DND-41 (cell line): ENCODE measurements around the gene RTCB.

ENCODE experiments used
- ATAC-seq: fragments of 200-7000 bp; cut with Tn5 transposase; 3 replicates; pipeline ENCODE4 v1.9.1; 2021; ENCODE audit warnings: low read depth; ENCODE audit not compliant: insufficient read depth
- DNase-seq: peaks from one replicate; pipeline ENCODE4 v3.0.0-alpha.2; 2020
- H2AFZ ChIP-seq: 2 replicates; pipeline ENCODE4 v1.6.0; 2012; ENCODE audit warnings: low read depth, low read length
- H3K27ac ChIP-seq: 2 replicates; pipeline ENCODE4 v1.5.1; 2012; ENCODE audit warnings: low read length, inconsistent platforms
- H3K27me3 ChIP-seq: fragments of 200-600 bp; sonication (generic); 2 replicates; pipeline ENCODE4 v1.6.0; 2012; ENCODE audit warnings: low read length, mild to moderate bottlenecking, inconsistent platforms; ENCODE audit not compliant: insufficient read depth, poor library complexity
- H3K36me3 ChIP-seq: 2 replicates; pipeline ENCODE4 v1.5.1; 2012; ENCODE audit warnings: low read length, inconsistent platforms; ENCODE audit not compliant: insufficient read depth
- H3K4me1 ChIP-seq: 2 replicates; pipeline ENCODE4 v1.5.1; 2012; ENCODE audit warnings: mild to moderate bottlenecking, low read length; ENCODE audit not compliant: insufficient read depth
- H3K4me2 ChIP-seq: 2 replicates; pipeline ENCODE4 v1.6.0; 2012; ENCODE audit warnings: mild to moderate bottlenecking, moderate library complexity, low read length, inconsistent platforms; ENCODE audit not compliant: insufficient read depth
- H3K4me3 ChIP-seq, 2 experiments: fragments of 200-600 bp in 1 of 2; shearing (Covaris generic) in 1 of 2; 2 replicates each; pipeline ENCODE4 v1.5.1; 2012 to 2016; ENCODE audit warnings: inconsistent platforms in 2 of 2, low read length in 2 of 2, mild to moderate bottlenecking in 2 of 2, low read depth in 1 of 2, moderate library complexity in 1 of 2
- H3K79me2 ChIP-seq: 2 replicates; pipeline ENCODE4 v1.6.0; 2012; ENCODE audit warnings: low read length, inconsistent platforms; ENCODE audit not compliant: insufficient read depth
- H3K9ac ChIP-seq: 2 replicates; pipeline ENCODE4 v1.6.0; 2012; ENCODE audit warnings: low read depth, mild to moderate bottlenecking, inconsistent platforms, low read length, moderate library complexity
- H3K9me3 ChIP-seq: 2 replicates; pipeline ENCODE4 v1.5.1; 2012; ENCODE audit warnings: low read length, moderate library complexity, mild to moderate bottlenecking, inconsistent platforms; ENCODE audit not compliant: insufficient read depth, severe bottlenecking
- H4K20me1 ChIP-seq: 2 replicates; pipeline ENCODE4 v1.6.0; 2012; ENCODE audit warnings: low read length; ENCODE audit not compliant: insufficient read depth
- EZH2 ChIP-seq: IDR thresholded peaks from 3 replicates; pipeline ENCODE4 v1.6.1; 2012; ENCODE audit warnings: borderline replicate concordance, low read depth, mild to moderate bottlenecking, moderate library complexity, low read length, inconsistent platforms; ENCODE audit not compliant: severe bottlenecking
- TF ChIP-seq, protein P1 (sequence below): IDR thresholded peaks from 2 replicates; pipeline ENCODE4 v1.5.1; 2012; ENCODE audit warnings: borderline replicate concordance, low read length, moderate library complexity, mild to moderate bottlenecking; ENCODE audit not compliant: poor library complexity, severe bottlenecking; ENCODE audit errors: extremely low read depth

The RTCB gene

DNA sequence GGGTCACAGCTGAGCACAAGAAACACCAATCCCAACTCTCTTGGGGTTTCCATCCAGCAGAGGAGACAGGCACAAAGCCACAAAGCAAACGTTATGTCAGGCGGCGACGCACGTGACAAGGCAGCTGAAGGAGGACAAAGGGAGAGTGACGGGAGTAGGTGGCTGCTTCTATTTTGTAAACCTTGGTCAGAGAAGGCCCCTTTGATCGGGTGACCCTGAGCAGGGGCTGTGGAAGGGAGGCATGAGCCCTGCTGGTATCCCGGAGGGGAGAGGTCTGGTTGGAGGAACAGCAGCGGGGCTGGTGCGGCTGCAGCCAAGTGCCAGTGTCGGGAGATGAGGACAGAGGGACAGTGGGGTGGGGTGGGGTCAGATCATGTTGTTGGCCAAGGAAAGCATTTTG lies 71.6 kb downstream of the RTCB start:
- no peak for ATAC-seq
- no peak overlapping the region for H3K9ac ChIP-seq
- H3K27me3 ChIP-seq = peaks cover 24% of the 10 kb centered on the region
- no peak for DNase-seq
- no peaks in the 10 kb centered on the region for H3K79me2 ChIP-seq
- no peaks in the 10 kb centered on the region for H3K9me3 ChIP-seq
- H3K36me3 ChIP-seq = no peaks in the 10 kb centered on the region
- no peak overlapping the region for H3K27ac ChIP-seq
- no peaks in the 10 kb centered on the region for H4K20me1 ChIP-seq
- H3K4me2 ChIP-seq = no peak overlapping the region
- H3K4me3 ChIP-seq = no peak overlapping the region
- H3K4me1 ChIP-seq = no peaks in the 10 kb centered on the region
- TF ChIP-seq EZH2 = no peak
- TF ChIP-seq, protein P1, sequence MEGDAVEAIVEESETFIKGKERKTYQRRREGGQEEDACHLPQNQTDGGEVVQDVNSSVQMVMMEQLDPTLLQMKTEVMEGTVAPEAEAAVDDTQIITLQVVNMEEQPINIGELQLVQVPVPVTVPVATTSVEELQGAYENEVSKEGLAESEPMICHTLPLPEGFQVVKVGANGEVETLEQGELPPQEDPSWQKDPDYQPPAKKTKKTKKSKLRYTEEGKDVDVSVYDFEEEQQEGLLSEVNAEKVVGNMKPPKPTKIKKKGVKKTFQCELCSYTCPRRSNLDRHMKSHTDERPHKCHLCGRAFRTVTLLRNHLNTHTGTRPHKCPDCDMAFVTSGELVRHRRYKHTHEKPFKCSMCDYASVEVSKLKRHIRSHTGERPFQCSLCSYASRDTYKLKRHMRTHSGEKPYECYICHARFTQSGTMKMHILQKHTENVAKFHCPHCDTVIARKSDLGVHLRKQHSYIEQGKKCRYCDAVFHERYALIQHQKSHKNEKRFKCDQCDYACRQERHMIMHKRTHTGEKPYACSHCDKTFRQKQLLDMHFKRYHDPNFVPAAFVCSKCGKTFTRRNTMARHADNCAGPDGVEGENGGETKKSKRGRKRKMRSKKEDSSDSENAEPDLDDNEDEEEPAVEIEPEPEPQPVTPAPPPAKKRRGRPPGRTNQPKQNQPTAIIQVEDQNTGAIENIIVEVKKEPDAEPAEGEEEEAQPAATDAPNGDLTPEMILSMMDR = no peak
- H2AFZ ChIP-seq = no peak overlapping the region

DNA sequence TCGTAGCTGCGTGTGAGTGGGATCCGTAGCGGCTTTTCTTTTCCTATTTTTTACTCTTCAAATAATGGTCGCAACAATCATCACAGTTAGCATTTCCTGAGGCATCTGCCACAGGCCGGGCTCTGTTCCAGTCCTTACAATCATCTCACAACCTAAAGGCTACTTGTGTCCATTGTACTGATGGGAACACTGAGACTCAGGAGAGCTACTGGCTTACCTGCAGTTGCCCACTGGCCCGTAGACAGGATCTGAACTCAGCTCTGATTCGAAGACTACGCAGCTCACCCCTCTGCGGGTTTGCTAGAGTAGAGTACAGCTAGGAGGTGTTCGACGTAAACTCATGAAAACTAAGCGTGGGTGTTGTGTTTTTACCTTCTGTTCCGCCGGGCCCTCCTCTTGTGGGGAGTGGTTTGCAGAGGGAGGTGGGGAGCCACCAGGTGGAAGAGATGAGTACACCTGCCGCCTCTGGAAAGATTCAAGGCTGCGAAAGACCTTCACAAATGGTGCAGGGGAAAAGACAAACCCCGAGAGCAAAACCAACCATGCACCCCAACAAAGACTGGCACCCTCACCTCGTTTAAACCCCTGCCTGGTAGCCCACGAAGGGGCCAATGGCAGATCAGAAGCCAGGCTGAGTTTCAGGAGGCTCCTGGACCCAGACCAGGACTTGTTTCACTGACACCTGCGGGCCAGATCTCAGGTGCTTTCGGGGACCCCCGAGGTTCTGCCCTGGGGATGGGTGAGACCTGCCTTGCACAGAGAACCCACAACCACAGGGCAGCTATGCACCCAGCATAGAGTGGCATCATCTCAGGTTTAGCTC lies 72.6 kb downstream of the RTCB start:
- Histone ChIP-seq H3K4me3 (no peak overlapping the region), H3K4me1 (no peaks in the 10 kb centered on the region), H3K4me2 (no peak overlapping the region), H3K9ac (no peak overlapping the region), H3K27me3 (peaks cover 20% of the 10 kb centered on the region), H3K79me2 (no peaks in the 10 kb centered on the region), H3K27ac (no peak overlapping the region), H2AFZ (no peak overlapping the region), H4K20me1 (no peaks in the 10 kb centered on the region), H3K36me3 (no peaks in the 10 kb centered on the region), H3K9me3 (no peaks in the 10 kb centered on the region)
- DNase-seq (no peak), ATAC-seq (no peak)
- TF ChIP-seq EZH2 = no peak
- TF ChIP-seq, protein P1 = no peak

DNA sequence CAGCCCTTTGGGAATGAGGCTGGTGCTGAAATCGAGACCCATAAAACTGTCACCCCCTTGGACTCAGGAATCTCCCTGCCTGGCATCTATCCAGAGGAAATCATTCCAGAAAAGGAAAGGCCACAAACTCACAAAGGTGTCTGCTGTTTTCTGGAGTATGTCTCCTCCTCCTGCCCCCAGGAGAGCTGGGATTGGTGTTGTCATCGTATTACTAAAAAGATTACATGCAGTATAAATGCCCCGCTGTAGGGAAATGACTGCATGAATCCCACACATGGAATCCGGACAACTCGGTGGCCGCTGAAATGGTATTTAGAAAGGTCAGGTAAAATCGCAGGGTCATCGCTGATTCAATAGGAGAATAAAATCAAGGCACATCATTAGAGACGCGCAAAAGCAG lies 73.3 kb downstream of the RTCB start:
- TF ChIP-seq EZH2 = no peak
- TF ChIP-seq, protein P1 = no peak
- H3K4me1 ChIP-seq = no peaks in the 10 kb centered on the region
- no peak overlapping the region for H2AFZ ChIP-seq
- H3K27me3 ChIP-seq = peaks cover 20% of the 10 kb centered on the region
- H3K4me2 ChIP-seq = no peak overlapping the region
- no peaks in the 10 kb centered on the region for H3K79me2 ChIP-seq
- DNase-seq = no peak
- no peak overlapping the region for H3K4me3 ChIP-seq
- no peak overlapping the region for H3K9ac ChIP-seq
- ATAC-seq = no peak
- no peak overlapping the region for H3K27ac ChIP-seq
- no peaks in the 10 kb centered on the region for H3K9me3 ChIP-seq
- no peaks in the 10 kb centered on the region for H3K36me3 ChIP-seq
- no peaks in the 10 kb centered on the region for H4K20me1 ChIP-seq
